SK-N-SH (cell line): Measurements from ENCODE around the gene ID1. TPM values are rescaled to one million over a fixed set of nuclear protein-coding genes. Genes with fewer than 3 reads are reported as not detected.
"Not testable (repeated sequence)": the region's sequence is repeated elsewhere in the genome, so short reads cannot be mapped to it uniquely, and the experiment has no call there.

Source experiments
- CTCF ChIA-PET: fragments of 300-600, 350-600 bp; formaldehyde crosslinking; extraction: SDS; loops from one replicate; lab custom pipeline; 2021; lab: Yijun Ruan, JAX
- POLR2A ChIA-PET: fragments of 350-600 bp; sonication (Branson Sonifier 250); formaldehyde crosslinking; extraction: SDS; loops from one replicate; lab custom pipeline; 2020; ENCODE audit warnings: antibody characterized with exemption, inconsistent platforms; lab: Yijun Ruan, JAX
- DNase-seq: peaks from one replicate; pipeline ENCODE4 v3.0.0; 2012
- H2AFZ ChIP-seq: fragments of 200-600 bp; sonication (generic); 2 replicates; pipeline ENCODE4 v1.8.1; 2016; ENCODE audit warnings: antibody characterized with exemption, mild to moderate bottlenecking, low read depth
- H3F3A ChIP-seq: fragments of 200-600 bp; sonication (generic); replicated peaks from 2 replicates; pipeline ENCODE3; 2016; ENCODE audit warnings: antibody characterized with exemption, mild to moderate bottlenecking; ENCODE audit not compliant: insufficient read depth
- H3K27ac ChIP-seq, 2 experiments: fragments of 200-500 bp in 1 of 2; fragments of 200-600 bp in 1 of 2; sonication (Bioruptor generic) in 1 of 2; sonication (generic), shearing (Covaris generic) in 1 of 2; 2 replicates each; pipeline versions ENCODE4 v1.5.1 to v1.6.1; 2014 to 2016; ENCODE audit warnings: low read depth in 2 of 2, inconsistent platforms in 1 of 2, low read length in 1 of 2, mild to moderate bottlenecking in 1 of 2, mixed read lengths in 1 of 2
- H3K27me3 ChIP-seq: fragments of 200-600 bp; sonication (generic), shearing (Covaris generic); 2 replicates; pipeline ENCODE4 v1.6.1; 2016; ENCODE audit warnings: mixed run types; ENCODE audit not compliant: insufficient read depth
- H3K36me3 ChIP-seq, 2 experiments: fragments of 200-500 bp in 1 of 2; fragments of 200-600 bp in 1 of 2; sonication (Bioruptor generic) in 1 of 2; sonication (generic) in 1 of 2; replicated peaks in 1 of 2; 2 replicates each; pipeline versions ENCODE3 to v1.5.1; 2014 to 2016; ENCODE audit warnings: low read length in 1 of 2, mild to moderate bottlenecking in 1 of 2; ENCODE audit not compliant: insufficient read depth in 2 of 2, control insufficient read depth in 1 of 2
- H3K4me1 ChIP-seq, 2 experiments: fragments of 200-500 bp in 1 of 2; fragments of 200-600 bp in 1 of 2; sonication (Bioruptor generic) in 1 of 2; sonication (generic), shearing (Covaris generic) in 1 of 2; 2 replicates each; pipeline versions ENCODE4 v1.5.1 to v1.6.1; 2014 to 2016; ENCODE audit warnings: low read depth in 1 of 2, low read length in 1 of 2, mixed run types in 1 of 2; ENCODE audit not compliant: insufficient read depth in 2 of 2, control insufficient read depth in 1 of 2
- H3K4me2 ChIP-seq: fragments of 200-600 bp; sonication (generic), shearing (Covaris generic); 2 replicates; pipeline ENCODE4 v1.6.1; 2017; ENCODE audit warnings: mixed run types
- H3K4me3 ChIP-seq, 2 experiments: fragments of 200-500 bp in 1 of 2; fragments of 200-600 bp in 1 of 2; sonication (Bioruptor generic) in 1 of 2; sonication (generic), shearing (Covaris generic) in 1 of 2; 2 replicates each; pipeline versions ENCODE4 v1.5.1 to v1.8.1; 2014 to 2016; ENCODE audit warnings: low read depth in 2 of 2, inconsistent platforms in 1 of 2, low read length in 1 of 2, mild to moderate bottlenecking in 1 of 2, mixed read lengths in 1 of 2, moderate library complexity in 1 of 2
- H3K79me2 ChIP-seq: fragments of 200-600 bp; sonication (generic); 2 replicates; pipeline ENCODE4 v1.8.1; 2017; ENCODE audit warnings: mild to moderate bottlenecking; ENCODE audit not compliant: insufficient read depth
- H3K9ac ChIP-seq: fragments of 200-600 bp; sonication (generic); 2 replicates; pipeline ENCODE4 v1.6.1; 2017; ENCODE audit warnings: mixed run types
- H3K9me2 ChIP-seq: fragments of 200-600 bp; sonication (generic); 2 replicates; pipeline ENCODE4 v1.6.1; 2017; ENCODE audit warnings: mixed run types
- H3K9me3 ChIP-seq: fragments of 200-600 bp; sonication (generic); 2 replicates; pipeline ENCODE4 v1.6.1; 2017; ENCODE audit warnings: mixed run types, mild to moderate bottlenecking, moderate library complexity
- H4K20me1 ChIP-seq: fragments of 200-600 bp; sonication (generic); 2 replicates; pipeline ENCODE4 v1.6.1; 2017; ENCODE audit warnings: mild to moderate bottlenecking, mixed run types; ENCODE audit not compliant: insufficient read depth
- FOSL2 ChIP-seq: IDR thresholded peaks from 2 replicates; pipeline ENCODE4 v1.4.0; 2012; ENCODE audit warnings: low read depth, mild to moderate bottlenecking, moderate library complexity, borderline replicate concordance
- RXRA ChIP-seq: IDR thresholded peaks from 2 replicates; pipeline ENCODE4 v1.4.0; 2012; ENCODE audit warnings: low read depth, mild to moderate bottlenecking, borderline replicate concordance
- TEAD4 ChIP-seq: IDR thresholded peaks from 2 replicates; pipeline ENCODE4 v1.4.0; 2012; ENCODE audit warnings: mild to moderate bottlenecking, borderline replicate concordance; ENCODE audit not compliant: insufficient read depth
- YY1 ChIP-seq: IDR thresholded peaks from 2 replicates; pipeline ENCODE4 v1.4.0; 2012; ENCODE audit warnings: low read depth, mild to moderate bottlenecking
- WGBS: methylation state at CpG from one replicate; pipeline ENCODE4 v1.1.6; 2017; ENCODE audit warnings: low lambda C conversion rate; 5-methylcytosine and 5-hydroxymethylcytosine counted together
- polyA plus RNA-seq, 3 experiments: library from polyadenylated mRNA; depleted of rRNA; stranded (reverse); fragments of >200 nt; gene quantifications; 2 replicates each; pipeline ENCODE4 v1.2.3, GENCODE V29; 2012
- TF ChIP-seq, protein P1 (sequence below): IDR thresholded peaks from 2 replicates; pipeline ENCODE4 v1.4.0; 2012; ENCODE audit warnings: low read depth
- TF ChIP-seq, protein P2 (sequence below): IDR thresholded peaks from 2 replicates; pipeline ENCODE4 v1.4.0; 2012; ENCODE audit warnings: low read depth, borderline replicate concordance
- TF ChIP-seq, protein P3 (sequence below): IDR thresholded peaks from 2 replicates; pipeline ENCODE4 v1.6.1; 2012; ENCODE audit warnings: mild to moderate bottlenecking, low read depth, low read length, moderate library complexity

Gene ID1
- polyA plus RNA-seq, 1 of the 3 experiments (the other 2 are of a cell fraction): 493 TPM

DNA sequence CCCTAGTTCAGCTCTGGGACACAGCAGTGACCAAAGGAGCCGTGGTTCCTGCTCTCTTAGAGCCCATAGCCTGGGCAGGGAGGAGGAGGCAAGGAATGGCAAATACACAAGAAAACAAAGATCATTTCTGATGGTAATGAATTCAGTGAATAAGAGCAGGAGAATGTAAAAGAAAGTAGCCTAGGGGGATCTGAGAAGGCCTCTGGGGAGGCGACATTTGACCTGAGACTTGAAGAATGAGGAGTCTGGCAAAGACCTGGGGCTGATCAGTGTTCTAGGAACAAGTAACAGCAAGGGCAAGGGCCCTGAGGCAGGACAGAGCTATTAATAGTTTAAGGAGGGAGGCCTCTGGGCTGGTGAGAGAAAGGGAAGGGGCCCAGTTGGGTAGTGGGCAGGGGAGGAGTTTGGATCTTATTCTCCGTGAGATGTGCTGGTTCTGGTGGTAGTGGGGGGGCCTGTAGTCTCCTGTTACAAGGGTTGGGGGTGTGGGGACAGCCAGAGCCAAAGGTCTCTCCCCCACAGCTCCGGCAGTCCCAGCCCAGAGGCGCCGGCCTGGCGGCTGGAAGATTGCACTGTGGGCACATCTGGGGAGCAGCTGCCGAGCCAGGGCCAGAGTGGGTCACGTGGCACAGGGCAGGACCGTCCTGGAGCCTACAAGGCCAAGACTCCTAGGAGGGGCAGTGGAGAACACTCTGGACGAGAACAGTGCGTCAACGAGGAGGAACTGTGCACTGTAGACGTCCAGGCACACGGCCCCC, 9.3 kb upstream of the ID1 start (continued):
- TF ChIP-seq RXRA (peak; percentile 51; the same call in 1 of the 2 replicates), YY1 (no peak), FOSL2 (no peak; the same call in 1 of the 2 replicates), TEAD4 (no peak)
- TF ChIP-seq, protein P1, sequence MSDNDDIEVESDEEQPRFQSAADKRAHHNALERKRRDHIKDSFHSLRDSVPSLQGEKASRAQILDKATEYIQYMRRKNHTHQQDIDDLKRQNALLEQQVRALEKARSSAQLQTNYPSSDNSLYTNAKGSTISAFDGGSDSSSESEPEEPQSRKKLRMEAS: peak; percentile 78
- TF ChIP-seq, protein P2, sequence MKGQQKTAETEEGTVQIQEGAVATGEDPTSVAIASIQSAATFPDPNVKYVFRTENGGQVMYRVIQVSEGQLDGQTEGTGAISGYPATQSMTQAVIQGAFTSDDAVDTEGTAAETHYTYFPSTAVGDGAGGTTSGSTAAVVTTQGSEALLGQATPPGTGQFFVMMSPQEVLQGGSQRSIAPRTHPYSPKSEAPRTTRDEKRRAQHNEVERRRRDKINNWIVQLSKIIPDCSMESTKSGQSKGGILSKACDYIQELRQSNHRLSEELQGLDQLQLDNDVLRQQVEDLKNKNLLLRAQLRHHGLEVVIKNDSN: peak; percentile 95
- TF ChIP-seq, protein P3, sequence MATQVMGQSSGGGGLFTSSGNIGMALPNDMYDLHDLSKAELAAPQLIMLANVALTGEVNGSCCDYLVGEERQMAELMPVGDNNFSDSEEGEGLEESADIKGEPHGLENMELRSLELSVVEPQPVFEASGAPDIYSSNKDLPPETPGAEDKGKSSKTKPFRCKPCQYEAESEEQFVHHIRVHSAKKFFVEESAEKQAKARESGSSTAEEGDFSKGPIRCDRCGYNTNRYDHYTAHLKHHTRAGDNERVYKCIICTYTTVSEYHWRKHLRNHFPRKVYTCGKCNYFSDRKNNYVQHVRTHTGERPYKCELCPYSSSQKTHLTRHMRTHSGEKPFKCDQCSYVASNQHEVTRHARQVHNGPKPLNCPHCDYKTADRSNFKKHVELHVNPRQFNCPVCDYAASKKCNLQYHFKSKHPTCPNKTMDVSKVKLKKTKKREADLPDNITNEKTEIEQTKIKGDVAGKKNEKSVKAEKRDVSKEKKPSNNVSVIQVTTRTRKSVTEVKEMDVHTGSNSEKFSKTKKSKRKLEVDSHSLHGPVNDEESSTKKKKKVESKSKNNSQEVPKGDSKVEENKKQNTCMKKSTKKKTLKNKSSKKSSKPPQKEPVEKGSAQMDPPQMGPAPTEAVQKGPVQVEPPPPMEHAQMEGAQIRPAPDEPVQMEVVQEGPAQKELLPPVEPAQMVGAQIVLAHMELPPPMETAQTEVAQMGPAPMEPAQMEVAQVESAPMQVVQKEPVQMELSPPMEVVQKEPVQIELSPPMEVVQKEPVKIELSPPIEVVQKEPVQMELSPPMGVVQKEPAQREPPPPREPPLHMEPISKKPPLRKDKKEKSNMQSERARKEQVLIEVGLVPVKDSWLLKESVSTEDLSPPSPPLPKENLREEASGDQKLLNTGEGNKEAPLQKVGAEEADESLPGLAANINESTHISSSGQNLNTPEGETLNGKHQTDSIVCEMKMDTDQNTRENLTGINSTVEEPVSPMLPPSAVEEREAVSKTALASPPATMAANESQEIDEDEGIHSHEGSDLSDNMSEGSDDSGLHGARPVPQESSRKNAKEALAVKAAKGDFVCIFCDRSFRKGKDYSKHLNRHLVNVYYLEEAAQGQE: no peak

DNA sequence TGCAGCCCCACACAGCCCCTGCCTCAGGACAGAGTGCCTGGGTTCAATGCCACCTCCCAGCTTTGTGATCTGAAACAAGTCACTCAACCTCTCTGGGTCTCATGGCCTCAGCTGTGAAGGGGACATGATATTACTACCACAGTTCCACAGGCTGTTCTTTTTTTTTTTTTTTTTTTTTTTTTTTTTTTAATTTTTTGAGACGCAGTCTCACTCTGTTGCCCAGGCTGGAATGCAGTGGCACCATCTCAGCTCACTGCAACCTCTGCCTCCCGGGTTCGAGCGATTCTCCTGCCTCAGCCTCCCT, 8.7 kb upstream of the ID1 start:
- CTCF ChIA-PET: interaction anchor here (1.2 to 33.9 kb wide), 7 partner anchors 8 to 128 kb away, joined by 3 to 1802 read pairs (median 5); partner anchors contain the start of gene ID1
- Histone ChIP-seq H3K4me1 (peaks cover 6 to 10% of the 10 kb centered on the region in 2 experiments; a peak in 1 of 4 replicates), H2AFZ (peak overlapping the region; percentile 70; the same call in 1 of the 2 replicates), H3K4me2 (peak overlapping the region; percentile 26; the same call in 1 of the 2 replicates), H3K9ac (peak overlapping the region; percentile 34; the same call in 1 of the 2 replicates), H3K27ac (peak overlapping the region; percentile 86 to 91), H3F3A (peaks cover 46% of the 10 kb centered on the region)
- not testable (repeated sequence) for H3K9me2 ChIP-seq, H4K20me1 ChIP-seq, H3K36me3 ChIP-seq, DNase-seq, H3K79me2 ChIP-seq, H3K9me3 ChIP-seq, H3K27me3 ChIP-seq, H3K4me3 ChIP-seq
- TF ChIP-seq, protein P1: 0 out of 2 replicates have a peak, but pooled peaks have one; percentile 1
- POLR2A ChIA-PET: interaction anchor here (0.9 to 3.1 kb wide), 6 partner anchors 9 to 28 kb away, joined by 3 to 51 read pairs (median 12); partner anchors contain the start of gene ID1
- WGBS: 61% methylated on average over 4 of the region's 4 CpGs
